OCI-LY7 (cell line): ENCODE results near the gene RNF123. TPM values are rescaled to one million over a fixed set of nuclear protein-coding genes. Genes with fewer than 3 reads are reported as not detected.
"Not testable (repeated sequence)": the region's sequence is repeated elsewhere in the genome, so short reads cannot be mapped to it uniquely, and the experiment has no call there.

Experiments used
- BruUV-seq: library from RNA; stranded (reverse); fragments of 400-500 nt; replicated peaks from 2 replicates; lab custom pipeline; 2021; lab: Mats Ljungman, UMichigan
- CTCF ChIA-PET: fragments of 300-600 bp; sonication (Branson Sonifier 250); formaldehyde crosslinking; loops from one replicate; lab custom pipeline; 2022; ENCODE audit warnings: antibody characterized with exemption; ENCODE audit not compliant: unreplicated experiment; lab: Charles Lee
- POLR2A ChIA-PET: fragments of 300-600 bp; sonication (Branson Sonifier 250); formaldehyde crosslinking; loops from one replicate; lab custom pipeline; 2022; ENCODE audit warnings: antibody characterized with exemption; lab: Charles Lee
- DNase-seq: peaks from one replicate; pipeline ENCODE4 v3.0.0-alpha.2; 2015; ENCODE audit warnings: low spot score
- H2AFZ ChIP-seq: fragments of 200-600 bp; sonication (generic), shearing (Covaris generic); 2 replicates; pipeline ENCODE4 v1.6.1; 2014; ENCODE audit warnings: mild to moderate bottlenecking, antibody characterized with exemption, low read length, moderate library complexity
- H3K27ac ChIP-seq: fragments of 200-600 bp; sonication (generic); 2 replicates; pipeline ENCODE4 v1.5.1; 2014; ENCODE audit warnings: mixed run types, low read depth, mild to moderate bottlenecking, moderate library complexity, low read length, inconsistent platforms; ENCODE audit not compliant: poor library complexity, severe bottlenecking
- H3K36me3 ChIP-seq: fragments of 200-600 bp; sonication (generic); 2 replicates; pipeline ENCODE4 v1.6.1; 2014; ENCODE audit warnings: mild to moderate bottlenecking, antibody characterized with exemption, low read length, moderate library complexity, mixed read lengths; ENCODE audit not compliant: insufficient read depth
- H3K4me1 ChIP-seq: fragments of 200-600 bp; sonication (generic); 2 replicates; pipeline ENCODE4 v1.5.1; 2014; ENCODE audit warnings: mild to moderate bottlenecking, low read length; ENCODE audit not compliant: insufficient read depth, poor library complexity, severe bottlenecking
- H3K4me2 ChIP-seq: fragments of 200-600 bp; sonication (generic); 2 replicates; pipeline ENCODE4 v1.6.1; 2014; ENCODE audit warnings: mild to moderate bottlenecking, low read length
- H3K4me3 ChIP-seq: fragments of 200-600 bp; sonication (generic); 2 replicates; pipeline ENCODE4 v1.5.1; 2014; ENCODE audit warnings: mild to moderate bottlenecking, low read depth, low read length; ENCODE audit not compliant: poor library complexity, severe bottlenecking
- H3K79me2 ChIP-seq: fragments of 200-600 bp; sonication (generic); 2 replicates; pipeline ENCODE4 v1.6.1; 2016; ENCODE audit warnings: low read depth, mild to moderate bottlenecking, low read length, moderate library complexity, mixed read lengths; ENCODE audit not compliant: insufficient read depth
- H3K9me2 ChIP-seq: fragments of 200-600 bp; sonication (generic); 2 replicates; pipeline ENCODE4 v1.6.1; 2016; ENCODE audit warnings: mild to moderate bottlenecking, low read length, mixed read lengths; ENCODE audit not compliant: insufficient read depth
- H3K9me3 ChIP-seq: fragments of 200-600 bp; sonication (generic); 2 replicates; pipeline ENCODE4 v1.6.1; 2014; ENCODE audit warnings: mild to moderate bottlenecking, mixed run types, low read length, mixed read lengths
- H4K20me1 ChIP-seq: fragments of 200-600 bp; sonication (generic); 2 replicates; pipeline ENCODE4 v1.6.1; 2014; ENCODE audit warnings: mild to moderate bottlenecking, antibody characterized with exemption, low read length, moderate library complexity, mixed read lengths; ENCODE audit not compliant: insufficient read depth
- CTCF ChIP-seq: fragments of 200-600 bp; sonication (generic); conservative IDR thresholded peaks from 2 replicates; pipeline ENCODE4 v1.5.1; 2014; ENCODE audit warnings: mild to moderate bottlenecking, antibody characterized with exemption, low read length, moderate library complexity, mixed read lengths
- EZH2phosphoT487 ChIP-seq: fragments of 200-600 bp; sonication (generic); IDR thresholded peaks from 2 replicates; pipeline ENCODE4 v1.6.1; 2018; ENCODE audit warnings: low read depth, borderline replicate concordance, mild to moderate bottlenecking, mixed run types, antibody characterized with exemption, low read length, moderate library complexity, mixed read lengths
- intact Hi-C: fragments of 100-400 bp; cut with micrococcal nuclease; formaldehyde crosslinking; loops from one replicate; pipeline ENCODE4 v1.10.0; 2022; ENCODE audit not compliant: unreplicated experiment
- total RNA-seq, 2 experiments: library from RNA; depleted of rRNA in 1 of 2; stranded (reverse); fragments of >200 nt in 1 of 2; shearing (Covaris generic) in 1 of 2; gene quantifications; 2 replicates each; pipeline ENCODE4 v1.2.3, GENCODE V29; 2014 to 2022

The RNF123 gene
- total RNA-seq, 2 experiments from 2014 or later: 20.8 to 48.4 TPM

- no TSS peak for BruUV-seq
- TF ChIP-seq CTCF (no peak), EZH2phosphoT487 (no peak)
- POLR2A ChIA-PET: no interaction called here
Observed at GRCh38 chr3:49681543-49681942, 7.8 kb upstream of the RNF123 start.

GRCh38 chr3:49683162-49683561 is 6.2 kb upstream of the RNF123 start:
- H3K9me2 ChIP-seq: no peaks in the 10 kb centered on the region
- TF ChIP-seq CTCF (no peak), EZH2phosphoT487 (no peak)
- ChIA-PET POLR2A (no interaction called here), CTCF (no interaction called here)
- peaks cover 56% of the 10 kb centered on the region; the same call in 1 of the 2 replicates for H3K36me3 ChIP-seq
- H3K4me2 ChIP-seq: no peak overlapping the region
- no peak overlapping the region for H2AFZ ChIP-seq
- no peaks in the 10 kb centered on the region for H4K20me1 ChIP-seq
- DNase-seq: no peak
- intact Hi-C loops: no loop called here
- BruUV-seq: TSS peak; percentile 50
- no peak overlapping the region for H3K27ac ChIP-seq
- no peaks in the 10 kb centered on the region for H3K79me2 ChIP-seq
- no peak overlapping the region for H3K4me3 ChIP-seq
- H3K4me1 ChIP-seq: no peaks in the 10 kb centered on the region
- no peaks in the 10 kb centered on the region for H3K9me3 ChIP-seq

More at GRCh38 chr3:49681543-49681942, 7.8 kb upstream of the RNF123 start:
- Histone ChIP-seq H3K36me3 (peaks cover 71% of the 10 kb centered on the region), H3K27ac (no peak overlapping the region), H3K4me3 (no peak overlapping the region), H3K4me1 (no peaks in the 10 kb centered on the region), H3K9me2 (no peaks in the 10 kb centered on the region), H4K20me1 (no peaks in the 10 kb centered on the region), H3K4me2 (no peak overlapping the region), H3K79me2 (no peaks in the 10 kb centered on the region), H2AFZ (no peak overlapping the region), H3K9me3 (no peaks in the 10 kb centered on the region)
- DNase-seq: no peak
- CTCF ChIA-PET: no interaction called here
- intact Hi-C loops: no loop called here

GRCh38 chr3:49684453-49684852 is 4.9 kb upstream of the RNF123 start:
- intact Hi-C loops, H3K4me1 ChIP-seq, DNase-seq, H4K20me1 ChIP-seq, H3K79me2 ChIP-seq, H3K9me3 ChIP-seq, H3K9me2 ChIP-seq, CTCF ChIA-PET, H3K27ac ChIP-seq, POLR2A ChIA-PET, H2AFZ ChIP-seq, H3K4me3 ChIP-seq, H3K4me2 ChIP-seq, BruUV-seq: not testable (repeated sequence)
- peaks cover 43% of the 10 kb centered on the region; the same call in 1 of the 2 replicates for H3K36me3 ChIP-seq

GRCh38 chr3:49685103-49685502 is 4.3 kb upstream of the RNF123 start:
- H3K27ac ChIP-seq, H3K4me2 ChIP-seq, H3K4me1 ChIP-seq, H3K79me2 ChIP-seq, POLR2A ChIA-PET, H3K9me2 ChIP-seq, H3K4me3 ChIP-seq, DNase-seq, intact Hi-C loops, CTCF ChIA-PET, BruUV-seq, H3K9me3 ChIP-seq, H4K20me1 ChIP-seq, H2AFZ ChIP-seq: not testable (repeated sequence)
- H3K36me3 ChIP-seq: peaks cover 36% of the 10 kb centered on the region; the same call in 1 of the 2 replicates

GRCh38 chr3:49685846-49686245 is 3.5 kb upstream of the RNF123 start:
- H3K27ac ChIP-seq, BruUV-seq, H3K4me2 ChIP-seq, H3K79me2 ChIP-seq, CTCF ChIA-PET, H3K9me3 ChIP-seq, H2AFZ ChIP-seq, intact Hi-C loops, POLR2A ChIA-PET, H3K9me2 ChIP-seq, DNase-seq, H3K4me3 ChIP-seq, H4K20me1 ChIP-seq: not testable (repeated sequence)
- Histone ChIP-seq H3K36me3 (peaks cover 29% of the 10 kb centered on the region; the same call in 1 of the 2 replicates), H3K4me1 (peaks cover 10% of the 10 kb centered on the region)
